Measurements from ENCODE around the gene MTCL1.

GRCh38 chr18:8870528-8870927, 165.2 kb downstream of the MTCL1 start:
- no peak for TF ChIP-seq CTCF (IDR thresholded peaks at IDR 0.05; ENCODE audit: borderline replicate concordance, extremely low read depth, low read length, poor library complexity, severe bottlenecking)
- no peak for TF ChIP-seq EZH2 (IDR thresholded peaks at IDR 0.05; ENCODE audit: borderline replicate concordance, low read depth, low read length, severe bottlenecking)
